HepG2 (cell line): ENCODE results near the gene HIRA. TPM values are rescaled to one million over a fixed set of nuclear protein-coding genes. Genes with fewer than 3 reads are reported as not detected.

Experiments
- ATAD3A ChIP-seq: sonication (generic); formaldehyde crosslinking; IDR thresholded peaks from 2 replicates; pipeline ENCODE4 v1.4.0; 2020; ENCODE audit warnings: missing genetic modification reagents
- BCL6 ChIP-seq: IDR thresholded peaks from 2 replicates; pipeline ENCODE4 v1.6.1; 2016; ENCODE audit warnings: missing genetic modification reagents, missing compliant biosample characterization
- FOXC1 ChIP-seq: sonication (generic); formaldehyde crosslinking; IDR thresholded peaks from 2 replicates; pipeline ENCODE4 v1.8.0; 2022; ENCODE audit warnings: mild to moderate bottlenecking, missing genetic modification reagents, borderline replicate concordance
- HHEX ChIP-seq: IDR thresholded peaks from 2 replicates; pipeline ENCODE4 v1.6.1; 2016; ENCODE audit warnings: control low read depth
- KMT2A ChIP-seq: sonication (generic); formaldehyde crosslinking; IDR thresholded peaks from 2 replicates; pipeline ENCODE4 v1.4.0; 2020; ENCODE audit warnings: missing genetic modification reagents
- REPIN1 ChIP-seq: sonication (generic); formaldehyde crosslinking; IDR thresholded peaks from 2 replicates; pipeline ENCODE4 v1.8.0; 2022; ENCODE audit warnings: missing genetic modification reagents, low read depth, mild to moderate bottlenecking, borderline replicate concordance
- RXRA ChIP-seq: sonication (generic); formaldehyde crosslinking; IDR thresholded peaks from 2 replicates; pipeline ENCODE4 v1.5.1; 2020; ENCODE audit warnings: missing genetic modification reagents
- SIX1 ChIP-seq: sonication (generic); formaldehyde crosslinking; IDR thresholded peaks from 2 replicates; pipeline ENCODE4 v1.4.0; 2020; ENCODE audit warnings: missing genetic modification reagents, borderline replicate concordance
- SRSF9 ChIP-seq: fragments of 200-400 bp; formaldehyde crosslinking; IDR thresholded peaks from 2 replicates; pipeline ENCODE4 v1.6.1; 2018; ENCODE audit warnings: borderline replicate concordance, mild to moderate bottlenecking, low read depth, low read length; ENCODE audit not compliant: insufficient read depth, poor library complexity, severe bottlenecking
- STAG1 ChIP-seq: sonication (generic); formaldehyde crosslinking; IDR thresholded peaks from 2 replicates; pipeline ENCODE4 v1.4.0; 2020; ENCODE audit warnings: missing genetic modification reagents
- THYN1 ChIP-seq: sonication (generic); formaldehyde crosslinking; IDR thresholded peaks from 2 replicates; pipeline ENCODE4 v1.8.1; 2023; ENCODE audit warnings: low read depth, mild to moderate bottlenecking, moderate library complexity, missing genetic modification reagents, borderline replicate concordance
- ZBTB42 ChIP-seq: sonication (generic); formaldehyde crosslinking; IDR thresholded peaks from 2 replicates; pipeline ENCODE4 v1.5.0; 2020; ENCODE audit warnings: mild to moderate bottlenecking, missing genetic modification reagents
- ZEB1 ChIP-seq: IDR thresholded peaks from 2 replicates; pipeline ENCODE4 v1.6.1; 2012; ENCODE audit warnings: mild to moderate bottlenecking, low read depth, inconsistent platforms; ENCODE audit not compliant: insufficient replicate concordance
- ZNF20 ChIP-seq: sonication (generic); formaldehyde crosslinking; IDR thresholded peaks from 2 replicates; pipeline ENCODE4 v1.4.0; 2020; ENCODE audit warnings: mild to moderate bottlenecking, moderate library complexity, missing genetic modification reagents
- ZNF251 ChIP-seq: sonication (generic); formaldehyde crosslinking; IDR thresholded peaks from 2 replicates; pipeline ENCODE4 v1.9.0; 2021; ENCODE audit warnings: mild to moderate bottlenecking, missing genetic modification reagents
- ZNF350 ChIP-seq: sonication (generic); formaldehyde crosslinking; IDR thresholded peaks from 2 replicates; pipeline ENCODE4 v1.4.0; 2020; ENCODE audit warnings: mild to moderate bottlenecking, low read depth, missing genetic modification reagents, borderline replicate concordance
- ZNF44 ChIP-seq: sonication (generic); formaldehyde crosslinking; IDR thresholded peaks from 2 replicates; pipeline ENCODE4 v1.5.1; 2020; ENCODE audit warnings: mild to moderate bottlenecking, missing genetic modification reagents
- ZNF552 ChIP-seq: sonication (generic); formaldehyde crosslinking; IDR thresholded peaks from 2 replicates; pipeline ENCODE4 v1.9.0; 2022; ENCODE audit warnings: missing genetic modification reagents, mild to moderate bottlenecking, borderline replicate concordance
- polyA plus RNA-seq, 8 experiments: library from polyadenylated mRNA; depleted of rRNA in 3 of 8; stranded (reverse) in 7 of 8; unstranded in 1 of 8; fragments of >200 nt; fragmentation: Illumina TruSeq in 4 of 8; extraction: Trizol in 4 of 8; gene quantifications; 2 replicates each; pipeline versions ENCODE4 v1.2.1 to v1.2.3, GENCODE V29; 2011 to 2016; ENCODE audit warnings: low read depth in 4 of 8, missing spikeins in 1 of 8, mixed read lengths in 1 of 8; ENCODE audit not compliant: insufficient read depth in 1 of 8
- total RNA-seq, 5 experiments: library from RNA; depleted of rRNA; stranded (reverse); fragments of >200 nt; fragmentation: Illumina TruSeq; extraction: Trizol; gene quantifications; 2 replicates each; pipeline ENCODE4 v1.2.3, GENCODE V29; 2016; ENCODE audit warnings: low read depth in 1 of 5
- TF ChIP-seq, protein P1 (sequence below): sonication (generic); formaldehyde crosslinking; IDR thresholded peaks from 2 replicates; pipeline ENCODE4 v1.8.1; 2023; ENCODE audit warnings: missing genetic modification reagents, inconsistent platforms, borderline replicate concordance
- TF ChIP-seq, protein P2 (sequence below): sonication (generic); formaldehyde crosslinking; IDR thresholded peaks from 2 replicates; pipeline ENCODE4 v1.4.0; 2020; ENCODE audit warnings: missing genetic modification reagents; ENCODE audit errors: not compliant biosample characterization
- TF ChIP-seq, protein P3 (sequence below): sonication (generic); formaldehyde crosslinking; IDR thresholded peaks from 2 replicates; pipeline ENCODE4 v1.4.0; 2020; ENCODE audit warnings: missing genetic modification reagents
- TF ChIP-seq, protein P4 (sequence below): sonication (generic); formaldehyde crosslinking; IDR thresholded peaks from 2 replicates; pipeline ENCODE4 v1.5.0; 2020; ENCODE audit warnings: mild to moderate bottlenecking, missing genetic modification reagents, borderline replicate concordance
- TF ChIP-seq, protein P5 (sequence below): sonication (generic); formaldehyde crosslinking; IDR thresholded peaks from 2 replicates; pipeline ENCODE4 v1.8.0; 2022; ENCODE audit warnings: missing genetic modification reagents, mild to moderate bottlenecking, inconsistent platforms, borderline replicate concordance

Gene HIRA
- total and polyA plus RNA-seq, 2 of the 13 experiments (the other 11 are each of a cell fraction or from before 2014, with no cell fraction given): 21.5 to 29.2 TPM

DNA sequence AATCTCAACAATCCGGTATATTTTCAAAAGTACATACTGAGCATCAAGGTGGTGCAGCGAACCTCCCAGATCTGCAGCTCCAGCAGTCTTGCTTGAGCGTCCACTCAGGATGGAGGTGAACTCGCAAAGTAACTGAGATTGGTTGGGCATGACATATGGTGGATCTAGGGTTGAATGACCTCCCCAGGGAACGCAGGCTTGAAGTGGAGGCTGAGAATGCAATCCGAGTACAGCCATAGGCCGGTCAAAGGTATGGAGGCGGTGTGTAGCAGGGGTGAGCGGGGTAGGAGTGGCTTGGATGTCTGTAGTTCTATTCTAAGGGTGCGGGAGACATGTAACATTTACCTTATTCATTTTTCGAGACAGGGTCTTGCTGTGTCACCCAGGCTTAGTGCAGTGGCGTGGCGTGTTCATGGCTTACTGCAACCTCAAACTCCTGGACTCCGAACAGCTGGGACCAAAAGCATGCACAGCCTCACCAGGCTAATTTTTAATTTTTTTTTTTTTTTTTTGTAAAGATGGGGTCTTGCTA lies 16.6 kb upstream of the HIRA start (continued):
- TF ChIP-seq, protein P1, sequence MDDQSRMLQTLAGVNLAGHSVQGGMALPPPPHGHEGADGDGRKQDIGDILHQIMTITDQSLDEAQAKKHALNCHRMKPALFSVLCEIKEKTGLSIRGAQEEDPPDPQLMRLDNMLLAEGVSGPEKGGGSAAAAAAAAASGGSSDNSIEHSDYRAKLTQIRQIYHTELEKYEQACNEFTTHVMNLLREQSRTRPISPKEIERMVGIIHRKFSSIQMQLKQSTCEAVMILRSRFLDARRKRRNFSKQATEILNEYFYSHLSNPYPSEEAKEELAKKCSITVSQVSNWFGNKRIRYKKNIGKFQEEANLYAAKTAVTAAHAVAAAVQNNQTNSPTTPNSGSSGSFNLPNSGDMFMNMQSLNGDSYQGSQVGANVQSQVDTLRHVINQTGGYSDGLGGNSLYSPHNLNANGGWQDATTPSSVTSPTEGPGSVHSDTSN (CRISPR knock-in tag): no peak
- TF ChIP-seq, protein P2, sequence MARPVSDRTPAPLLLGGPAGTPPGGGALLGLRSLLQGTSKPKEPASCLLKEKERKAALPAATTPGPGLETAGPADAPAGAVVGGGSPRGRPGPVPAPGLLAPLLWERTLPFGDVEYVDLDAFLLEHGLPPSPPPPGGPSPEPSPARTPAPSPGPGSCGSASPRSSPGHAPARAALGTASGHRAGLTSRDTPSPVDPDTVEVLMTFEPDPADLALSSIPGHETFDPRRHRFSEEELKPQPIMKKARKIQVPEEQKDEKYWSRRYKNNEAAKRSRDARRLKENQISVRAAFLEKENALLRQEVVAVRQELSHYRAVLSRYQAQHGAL: no peak
- TF ChIP-seq KMT2A: no peak
- TF ChIP-seq, protein P3, sequence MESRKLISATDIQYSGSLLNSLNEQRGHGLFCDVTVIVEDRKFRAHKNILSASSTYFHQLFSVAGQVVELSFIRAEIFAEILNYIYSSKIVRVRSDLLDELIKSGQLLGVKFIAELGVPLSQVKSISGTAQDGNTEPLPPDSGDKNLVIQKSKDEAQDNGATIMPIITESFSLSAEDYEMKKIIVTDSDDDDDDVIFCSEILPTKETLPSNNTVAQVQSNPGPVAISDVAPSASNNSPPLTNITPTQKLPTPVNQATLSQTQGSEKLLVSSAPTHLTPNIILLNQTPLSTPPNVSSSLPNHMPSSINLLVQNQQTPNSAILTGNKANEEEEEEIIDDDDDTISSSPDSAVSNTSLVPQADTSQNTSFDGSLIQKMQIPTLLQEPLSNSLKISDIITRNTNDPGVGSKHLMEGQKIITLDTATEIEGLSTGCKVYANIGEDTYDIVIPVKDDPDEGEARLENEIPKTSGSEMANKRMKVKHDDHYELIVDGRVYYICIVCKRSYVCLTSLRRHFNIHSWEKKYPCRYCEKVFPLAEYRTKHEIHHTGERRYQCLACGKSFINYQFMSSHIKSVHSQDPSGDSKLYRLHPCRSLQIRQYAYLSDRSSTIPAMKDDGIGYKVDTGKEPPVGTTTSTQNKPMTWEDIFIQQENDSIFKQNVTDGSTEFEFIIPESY (CRISPR knock-in tag): no peak
- no peak for TF ChIP-seq BCL6 (CRISPR knock-in tag)
- no peak for TF ChIP-seq ZNF350 (CRISPR knock-in tag)
- TF ChIP-seq THYN1 (CRISPR knock-in tag): no peak
- TF ChIP-seq SIX1 (CRISPR knock-in tag): no peak
- no peak for TF ChIP-seq ZEB1
- peak; percentile 69; the same call in 1 of the 2 replicates for TF ChIP-seq RXRA (CRISPR knock-in tag)
- no peak for TF ChIP-seq ZNF552 (CRISPR knock-in tag)
- no peak for TF ChIP-seq SRSF9
- TF ChIP-seq ZNF44 (CRISPR knock-in tag): 0 out of 2 replicates have a peak, but pooled peaks have one; percentile 66
- TF ChIP-seq, protein P4, sequence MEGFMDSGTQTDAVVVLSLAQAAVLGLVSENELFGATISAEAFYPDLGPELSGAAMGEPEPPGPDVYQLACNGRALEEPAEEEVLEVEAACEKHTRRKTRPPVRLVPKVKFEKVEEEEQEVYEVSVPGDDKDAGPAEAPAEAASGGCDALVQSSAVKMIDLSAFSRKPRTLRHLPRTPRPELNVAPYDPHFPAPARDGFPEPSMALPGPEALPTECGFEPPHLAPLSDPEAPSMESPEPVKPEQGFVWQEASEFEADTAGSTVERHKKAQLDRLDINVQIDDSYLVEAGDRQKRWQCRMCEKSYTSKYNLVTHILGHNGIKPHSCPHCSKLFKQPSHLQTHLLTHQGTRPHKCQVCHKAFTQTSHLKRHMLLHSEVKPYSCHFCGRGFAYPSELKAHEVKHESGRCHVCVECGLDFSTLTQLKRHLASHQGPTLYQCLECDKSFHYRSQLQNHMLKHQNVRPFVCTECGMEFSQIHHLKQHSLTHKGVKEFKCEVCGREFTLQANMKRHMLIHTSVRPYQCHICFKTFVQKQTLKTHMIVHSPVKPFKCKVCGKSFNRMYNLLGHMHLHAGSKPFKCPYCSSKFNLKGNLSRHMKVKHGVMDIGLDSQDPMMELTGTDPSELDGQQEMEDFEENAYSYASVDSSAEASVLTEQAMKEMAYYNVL: no peak
- no peak for TF ChIP-seq ATAD3A
- TF ChIP-seq ZBTB42 (CRISPR knock-in tag): 0 out of 2 replicates have a peak, but pooled peaks have one; percentile 47
- TF ChIP-seq ZNF20 (CRISPR knock-in tag): no peak
- TF ChIP-seq HHEX (CRISPR knock-in tag): no peak
- TF ChIP-seq, protein P5, sequence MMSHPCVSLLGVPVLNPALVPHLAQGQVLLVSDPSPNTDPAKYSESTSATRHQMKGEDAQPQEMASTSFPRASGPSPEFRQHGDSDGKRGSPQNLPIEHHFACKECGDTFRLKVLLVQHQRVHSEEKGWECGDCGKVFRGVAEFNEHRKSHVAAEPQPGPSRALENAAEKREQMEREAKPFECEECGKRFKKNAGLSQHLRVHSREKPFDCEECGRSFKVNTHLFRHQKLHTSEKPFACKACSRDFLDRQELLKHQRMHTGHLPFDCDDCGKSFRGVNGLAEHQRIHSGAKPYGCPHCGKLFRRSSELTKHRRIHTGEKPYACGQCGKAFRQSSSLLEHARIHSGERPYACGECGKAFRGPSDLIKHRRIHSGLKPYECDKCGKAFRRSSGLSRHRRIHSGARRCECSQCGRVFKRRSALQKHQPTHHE (CRISPR knock-in tag): 0 out of 2 replicates have a peak, but pooled peaks have one; percentile 24
- no peak for TF ChIP-seq FOXC1 (CRISPR knock-in tag)
- TF ChIP-seq STAG1: no peak
- TF ChIP-seq ZNF251 (CRISPR knock-in tag): no peak
- no peak for TF ChIP-seq REPIN1 (CRISPR knock-in tag)
